Ovary (tissue), 3 donors: ENCODE results near the gene JMJD7.

Experiments
- CTCF ChIP-seq, 3 donors: fragments of 450-650 bp in 2 of 3; fragments of 200-600 bp in 1 of 3; IDR thresholded peaks; one replicate each; pipeline versions ENCODE4 v1.5.1 to v1.8.0; 2016 to 2022; ENCODE audit warnings: antibody characterized with exemption in 3 of 3, mild to moderate bottlenecking in 1 of 3
- EP300 ChIP-seq: sonication (generic); formaldehyde crosslinking; IDR thresholded peaks from one replicate; pipeline ENCODE4 v1.6.1; 2017; ENCODE audit warnings: antibody characterized with exemption
- donor health status: DM: no; HTN: no; CAD: no.

GRCh38 chr15:41848631-41849030 is 20.7 kb downstream of the JMJD7 start:
- TF ChIP-seq CTCF (IDR thresholded peaks at IDR 0.05) (no peak), EP300 (no peak)
